RPMI7951 (cell line): Measurements from ENCODE around the gene GAK. TPM values are rescaled to one million over a fixed set of nuclear protein-coding genes. Genes with fewer than 3 reads are reported as not detected.
"Not testable (repeated sequence)": the region's sequence is repeated elsewhere in the genome, so short reads cannot be mapped to it uniquely, and the experiment has no call there.

Experiments used
- DNase-seq: peaks from one replicate; pipeline ENCODE4 v3.0.0-alpha.2; 2012; ENCODE audit warnings: low read depth
- total RNA-seq: library from RNA; depleted of rRNA; stranded (reverse); fragments of >200 nt; shearing (Covaris generic); gene quantifications from 2 replicates; pipeline ENCODE4 v1.2.3, GENCODE V29; 2014

The GAK gene
- total RNA-seq, 1 experiment from 2014 or later, result 23.1 TPM

GRCh38 chr4:926538-926937, 5.6 kb downstream of the GAK start:
- DNase-seq, result no peak

- DNase-seq, result no peak
Observed at GRCh38 chr4:925771-926500, 6.2 kb downstream of the GAK start.

DNA sequence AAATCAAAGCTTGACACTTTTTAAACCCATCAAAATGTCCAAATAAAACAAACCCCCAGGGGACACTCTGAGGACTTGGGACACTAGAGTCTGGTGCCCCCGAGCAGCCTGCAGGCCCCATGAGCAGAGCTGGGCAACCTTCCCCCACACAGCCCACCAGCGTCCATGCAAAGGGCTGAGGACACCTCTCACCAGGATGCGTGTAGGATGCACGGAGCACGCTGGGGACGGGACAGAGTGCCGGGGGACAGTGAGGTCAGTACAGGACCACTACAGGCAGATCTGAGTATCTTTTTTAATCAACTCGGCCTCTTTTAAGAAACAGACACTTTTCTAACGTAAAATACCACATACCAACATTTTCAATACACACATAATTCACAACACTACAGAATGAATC, 6.9 kb downstream of the GAK start:
- no peak for DNase-seq

GRCh38 chr4:924107-925096, 7.7 kb downstream of the GAK start:
- DNase-seq, result no peak

DNA sequence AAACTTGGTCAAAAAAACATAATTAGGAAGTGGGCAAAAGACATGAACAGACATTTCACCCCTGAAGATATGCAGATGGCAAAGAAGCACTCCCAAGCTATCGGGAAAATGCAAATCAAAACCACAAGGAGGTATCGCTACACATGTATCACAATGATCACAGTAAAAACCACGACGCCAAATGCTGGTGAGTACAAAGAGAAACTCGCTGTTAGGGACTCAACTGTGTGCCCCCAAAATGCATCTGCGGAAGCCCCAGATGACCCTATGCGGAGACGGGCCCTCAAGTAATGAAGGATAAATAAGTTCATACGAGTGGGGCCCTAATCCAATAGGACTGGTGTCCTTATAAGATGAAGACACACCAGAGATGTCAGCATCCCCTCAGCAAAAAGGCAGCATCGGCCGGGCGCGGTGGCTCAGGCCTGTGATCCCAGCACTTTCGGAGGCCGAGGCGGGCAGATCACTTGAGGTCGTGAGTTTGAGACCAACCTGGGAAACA, 10.2 kb downstream of the GAK start:
- no peak for DNase-seq

DNA sequence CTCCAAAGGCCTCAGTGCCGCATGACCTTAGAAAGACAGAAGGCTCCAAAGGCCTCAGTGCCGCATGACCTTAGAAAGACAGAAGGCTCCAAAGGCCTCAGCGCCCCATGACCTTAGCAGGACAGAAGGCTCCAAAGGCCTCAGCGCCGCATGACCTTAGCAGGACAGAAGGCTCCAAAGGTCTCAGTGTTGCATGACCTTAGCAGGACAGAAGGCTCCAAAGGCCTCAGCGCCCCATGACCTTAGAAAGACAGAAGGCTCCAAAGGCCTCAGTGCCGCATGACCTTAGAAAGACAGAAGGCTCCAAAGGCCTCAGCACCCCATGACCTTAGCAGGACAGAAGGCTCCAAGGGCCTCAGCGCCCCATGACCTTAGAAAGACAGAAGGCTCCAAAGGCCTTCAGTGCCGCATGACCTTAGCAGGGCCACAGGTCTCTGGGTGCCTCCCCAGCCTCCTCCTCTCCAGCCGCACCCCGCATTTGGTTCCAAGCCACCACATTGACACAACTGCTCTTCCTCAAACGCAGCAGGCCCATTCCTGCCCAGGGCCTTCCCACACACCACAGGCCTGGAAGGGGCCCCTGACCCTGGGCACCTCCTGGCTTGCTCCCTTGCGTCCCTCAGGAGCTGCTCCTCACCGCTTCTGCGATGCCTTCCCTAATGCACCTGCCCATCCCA, 13.0 kb downstream of the GAK start:
- not testable (repeated sequence) for DNase-seq

DNA sequence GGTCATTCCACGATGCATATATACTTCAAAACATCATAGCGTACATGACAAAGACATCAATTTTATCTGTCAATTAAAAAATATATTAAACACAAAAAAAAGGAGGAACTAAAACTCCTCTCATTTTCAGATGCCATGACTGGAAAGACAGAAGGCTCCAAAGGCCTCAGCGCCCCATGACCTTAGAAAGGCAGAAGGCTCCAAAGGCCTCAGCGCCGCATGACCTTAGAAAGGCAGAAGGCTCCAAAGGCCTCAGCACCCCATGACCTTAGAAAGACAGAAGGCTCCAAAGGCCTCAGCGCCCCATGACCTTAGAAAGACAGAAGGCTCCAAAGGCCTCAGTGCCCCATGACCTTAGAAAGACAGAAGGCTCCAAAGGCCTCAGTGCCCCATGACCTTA, 13.5 kb downstream of the GAK start:
- DNase-seq, result not testable (repeated sequence)

DNA sequence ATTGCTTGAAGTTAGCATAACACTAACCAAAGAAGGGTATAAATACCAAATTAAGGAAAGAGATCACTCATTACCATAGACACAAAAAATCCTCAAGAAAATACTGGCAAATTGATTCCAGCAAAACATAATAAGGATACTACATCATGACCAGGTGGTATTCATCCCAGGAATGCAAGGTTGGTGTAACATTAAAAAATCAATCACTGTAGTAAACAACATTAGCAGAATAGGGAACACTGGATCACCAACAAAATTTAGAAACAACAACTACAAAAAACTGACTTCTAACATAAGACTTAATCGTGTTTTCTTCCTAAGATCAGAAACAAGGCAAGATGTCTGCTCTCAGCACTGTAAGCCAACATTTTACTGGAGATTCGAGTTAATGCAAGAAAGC, 14.1 kb downstream of the GAK start:
- no peak for DNase-seq

GRCh38 chr4:917466-917865, 14.7 kb downstream of the GAK start:
- DNase-seq, result no peak

DNA sequence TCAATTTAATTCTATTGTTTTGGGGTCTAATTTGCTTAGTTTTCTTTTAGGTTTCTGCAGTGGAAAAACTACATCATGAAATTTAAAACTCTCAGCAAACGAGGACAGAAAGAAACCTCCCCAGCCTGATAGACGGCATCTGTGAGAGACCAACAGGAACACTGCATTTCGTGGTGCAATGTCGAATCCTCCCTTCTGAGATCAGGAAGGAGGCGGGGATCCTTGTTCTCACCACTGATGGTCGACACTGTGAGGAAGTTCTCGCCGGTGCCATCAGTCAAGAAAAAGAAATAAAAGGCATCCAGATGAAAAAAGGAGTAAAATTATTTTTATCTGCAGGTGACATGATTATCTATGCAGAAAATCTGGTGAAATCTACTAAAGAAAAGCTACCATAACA, 16.5 kb downstream of the GAK start:
- DNase-seq, result no peak

- DNase-seq, result no peak
Observed at GRCh38 chr4:915041-915474, 17.1 kb downstream of the GAK start.

GRCh38 chr4:914531-914930, 17.6 kb downstream of the GAK start:
- no peak for DNase-seq

DNA sequence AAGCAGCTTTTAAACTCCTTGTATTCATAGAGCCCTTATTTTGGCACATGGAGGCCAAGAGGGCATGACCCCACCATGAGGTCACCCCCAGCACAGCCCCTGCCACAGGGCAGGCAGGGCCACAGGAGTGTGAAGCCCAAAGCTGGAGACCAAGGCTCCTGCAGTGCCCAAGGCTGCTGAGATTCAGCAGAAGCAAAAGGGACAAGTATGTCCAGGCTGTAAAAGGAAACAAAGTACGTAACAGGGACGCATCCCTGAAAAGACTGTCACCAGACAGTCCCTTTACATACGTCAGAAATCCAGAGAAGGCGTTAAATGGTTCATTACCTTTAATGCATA, 18.9 kb downstream of the GAK start:
- DNase-seq, result no peak

GRCh38 chr4:912548-913279, 19.4 kb downstream of the GAK start:
- DNase-seq, result no peak

- DNase-seq, result no peak
Observed at GRCh38 chr4:911871-912490, 20.1 kb downstream of the GAK start.

DNA sequence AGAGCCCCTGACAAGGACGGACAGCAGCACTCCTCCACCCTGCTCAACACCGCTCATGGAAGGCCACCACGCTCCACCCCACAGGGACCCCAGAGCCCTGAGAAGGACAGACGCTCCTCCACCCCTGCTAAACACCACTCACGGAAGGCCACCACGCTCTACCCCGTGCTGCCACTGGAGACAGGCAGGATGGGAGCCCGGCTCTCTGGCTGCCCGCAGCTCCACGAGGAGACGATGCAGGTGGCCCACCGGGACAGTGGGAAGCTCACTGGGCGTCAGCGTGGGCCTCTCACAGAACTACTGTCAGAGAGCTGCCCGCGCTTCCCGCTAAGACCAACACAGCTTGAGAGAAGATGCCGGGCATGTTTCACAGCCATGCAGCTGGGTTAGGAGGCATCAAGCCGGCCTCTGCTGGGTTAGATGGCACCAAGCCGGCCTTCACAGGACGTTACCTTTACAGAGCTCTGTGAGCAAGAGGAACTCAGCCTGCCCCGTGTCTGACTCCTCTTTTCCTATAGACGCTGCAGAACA, 20.8 kb downstream of the GAK start:
- DNase-seq, result no peak

- no peak for DNase-seq
Observed at GRCh38 chr4:910366-911091, 21.6 kb downstream of the GAK start.

- DNase-seq, result no peak
Observed at GRCh38 chr4:909821-910220, 22.3 kb downstream of the GAK start.

- no peak for DNase-seq
Observed at GRCh38 chr4:909131-909571, 23.0 kb downstream of the GAK start.
